HepG2 (cell line): ENCODE measurements around the gene HK2. TPM values are rescaled to one million over a fixed set of nuclear protein-coding genes. Genes with fewer than 3 reads are reported as not detected.
A peak's percentile ranks its signal among the peaks of the same experiment; 100 is the strongest.

Experiments
- CBX2 ChIP-seq, 2 experiments: fragments of 200-600 bp in 1 of 2; sonication (generic); formaldehyde crosslinking in 1 of 2; IDR thresholded peaks; 2 replicates each; pipeline versions ENCODE4 v1.7.0 to v1.8.1; 2018 to 2022; ENCODE audit warnings: low read depth in 2 of 2, low read length in 1 of 2, mild to moderate bottlenecking in 1 of 2, missing genetic modification reagents in 1 of 2
- ERF ChIP-seq: IDR thresholded peaks from 2 replicates; pipeline ENCODE4 v1.6.1; 2018; ENCODE audit warnings: missing biosample characterization, missing genetic modification reagents
- GFI1 ChIP-seq: sonication (generic); formaldehyde crosslinking; IDR thresholded peaks from 2 replicates; pipeline ENCODE4 v1.5.0; 2020; ENCODE audit warnings: missing genetic modification reagents, mild to moderate bottlenecking, borderline replicate concordance
- GZF1 ChIP-seq: sonication (generic); formaldehyde crosslinking; IDR thresholded peaks from 2 replicates; pipeline ENCODE4 v1.5.1; 2020; ENCODE audit warnings: mild to moderate bottlenecking, missing genetic modification reagents
- HNF1B ChIP-seq: sonication (generic); formaldehyde crosslinking; IDR thresholded peaks from 2 replicates; pipeline ENCODE4 v1.5.1; 2020; ENCODE audit warnings: mild to moderate bottlenecking, moderate library complexity, missing genetic modification reagents
- KDM5A ChIP-seq: fragments of 200-600 bp; sonication (generic); IDR thresholded peaks from 2 replicates; pipeline ENCODE4 v1.7.0; 2018; ENCODE audit warnings: antibody characterized with exemption, mild to moderate bottlenecking, low read length, borderline replicate concordance
- MLX ChIP-seq: IDR thresholded peaks from 2 replicates; pipeline ENCODE4 v1.6.1; 2016
- PRDM10 ChIP-seq: sonication (generic); formaldehyde crosslinking; IDR thresholded peaks from 2 replicates; pipeline ENCODE4 v1.4.0; 2020; ENCODE audit warnings: low read depth, missing genetic modification reagents
- RCOR2 ChIP-seq: IDR thresholded peaks from 2 replicates; pipeline ENCODE4 v1.6.1; 2016; ENCODE audit warnings: missing biosample characterization, missing genetic modification reagents
- SNRNP70 ChIP-seq: fragments of 200-400 bp; formaldehyde crosslinking; IDR thresholded peaks from 2 replicates; pipeline ENCODE4 v1.6.1; 2017; ENCODE audit warnings: mild to moderate bottlenecking, low read depth, low read length, moderate library complexity
- STAG1 ChIP-seq: sonication (generic); formaldehyde crosslinking; IDR thresholded peaks from 2 replicates; pipeline ENCODE4 v1.4.0; 2020; ENCODE audit warnings: missing genetic modification reagents
- YEATS2 ChIP-seq: sonication (generic); formaldehyde crosslinking; IDR thresholded peaks from 2 replicates; pipeline ENCODE4 v1.4.0; 2020; ENCODE audit warnings: missing genetic modification reagents, borderline replicate concordance
- ZMYM3 ChIP-seq: sonication (generic); formaldehyde crosslinking; IDR thresholded peaks from 2 replicates; pipeline ENCODE4 v1.5.1; 2020; ENCODE audit warnings: mild to moderate bottlenecking, missing genetic modification reagents
- ZNF337 ChIP-seq: sonication (generic); formaldehyde crosslinking; IDR thresholded peaks from 2 replicates; pipeline ENCODE4 v1.5.1; 2020; ENCODE audit warnings: missing genetic modification reagents, low read depth, mild to moderate bottlenecking, borderline replicate concordance
- polyA plus RNA-seq, 8 experiments: library from polyadenylated mRNA; depleted of rRNA in 3 of 8; stranded (reverse) in 7 of 8; unstranded in 1 of 8; fragments of >200 nt; fragmentation: Illumina TruSeq in 4 of 8; extraction: Trizol in 4 of 8; gene quantifications; 2 replicates each; pipeline versions ENCODE4 v1.2.1 to v1.2.3, GENCODE V29; 2011 to 2016; ENCODE audit warnings: low read depth in 4 of 8, missing spikeins in 1 of 8, mixed read lengths in 1 of 8; ENCODE audit not compliant: insufficient read depth in 1 of 8
- total RNA-seq, 5 experiments: library from RNA; depleted of rRNA; stranded (reverse); fragments of >200 nt; fragmentation: Illumina TruSeq; extraction: Trizol; gene quantifications; 2 replicates each; pipeline ENCODE4 v1.2.3, GENCODE V29; 2016; ENCODE audit warnings: low read depth in 1 of 5
- TF ChIP-seq, protein P1 (sequence below), 2 experiments: sonication (generic) in 1 of 2; formaldehyde crosslinking in 1 of 2; IDR thresholded peaks; 2 replicates each; pipeline versions ENCODE4 v1.4.0 to v1.6.1; 2018 to 2020; ENCODE audit warnings: missing genetic modification reagents in 2 of 2, borderline replicate concordance in 1 of 2, low read depth in 1 of 2, mild to moderate bottlenecking in 1 of 2, missing biosample characterization in 1 of 2
- TF ChIP-seq, protein P2 (sequence below): sonication (generic); formaldehyde crosslinking; IDR thresholded peaks from 2 replicates; pipeline ENCODE4 v1.8.0; 2022; ENCODE audit warnings: mild to moderate bottlenecking, missing genetic modification reagents
- TF ChIP-seq, protein P3 (sequence below): sonication (generic); formaldehyde crosslinking; IDR thresholded peaks from 2 replicates; pipeline ENCODE4 v1.8.1; 2023; ENCODE audit warnings: missing genetic modification reagents, mild to moderate bottlenecking, borderline replicate concordance

Gene HK2
- total and polyA plus RNA-seq, 2 of the 13 experiments (the other 11 are each of a cell fraction or from before 2014, with no cell fraction given), result 13.2 to 101 TPM

GRCh38 chr2:74816540-74817303 lies 17.2 kb upstream of the HK2 start (continued):
- TF ChIP-seq MLX (CRISPR knock-in tag), result 0 out of 2 replicates have a peak, but pooled peaks have one; percentile 23
- TF ChIP-seq YEATS2 (CRISPR knock-in tag), result peak; percentile 27; the same call in 1 of the 2 replicates
- TF ChIP-seq ZNF337 (CRISPR knock-in tag), result 0 out of 2 replicates have a peak, but pooled peaks have one; percentile 76
- TF ChIP-seq, protein P1, sequence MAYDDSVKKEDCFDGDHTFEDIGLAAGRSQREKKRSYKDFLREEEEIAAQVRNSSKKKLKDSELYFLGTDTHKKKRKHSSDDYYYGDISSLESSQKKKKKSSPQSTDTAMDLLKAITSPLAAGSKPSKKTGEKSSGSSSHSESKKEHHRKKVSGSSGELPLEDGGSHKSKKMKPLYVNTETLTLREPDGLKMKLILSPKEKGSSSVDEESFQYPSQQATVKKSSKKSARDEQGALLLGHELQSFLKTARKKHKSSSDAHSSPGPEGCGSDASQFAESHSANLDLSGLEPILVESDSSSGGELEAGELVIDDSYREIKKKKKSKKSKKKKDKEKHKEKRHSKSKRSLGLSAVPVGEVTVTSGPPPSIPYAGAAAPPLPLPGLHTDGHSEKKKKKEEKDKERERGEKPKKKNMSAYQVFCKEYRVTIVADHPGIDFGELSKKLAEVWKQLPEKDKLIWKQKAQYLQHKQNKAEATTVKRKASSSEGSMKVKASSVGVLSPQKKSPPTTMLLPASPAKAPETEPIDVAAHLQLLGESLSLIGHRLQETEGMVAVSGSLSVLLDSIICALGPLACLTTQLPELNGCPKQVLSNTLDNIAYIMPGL (CRISPR knock-in tag; IDR thresholded peaks at IDR 0.05; ENCODE audit: borderline replicate concordance in 1 of 2, low read depth in 1 of 2), result peak in 1 of 2 experiments; percentile 26; a peak in 1 of 4 replicates
- TF ChIP-seq STAG1 (CRISPR knock-in tag), result peak; percentile 15
- TF ChIP-seq RCOR2 (CRISPR knock-in tag), result no peak; the same call in 1 of the 2 replicates
- no peak for TF ChIP-seq CBX2 (IDR thresholded peaks at IDR 0.05; ENCODE audit: low read depth, low read length)
- TF ChIP-seq CBX2 (CRISPR knock-in tag; IDR thresholded peaks at IDR 0.05; ENCODE audit: low read depth), result peak; percentile 51; the same call in 1 of the 2 replicates
- TF ChIP-seq, protein P2, sequence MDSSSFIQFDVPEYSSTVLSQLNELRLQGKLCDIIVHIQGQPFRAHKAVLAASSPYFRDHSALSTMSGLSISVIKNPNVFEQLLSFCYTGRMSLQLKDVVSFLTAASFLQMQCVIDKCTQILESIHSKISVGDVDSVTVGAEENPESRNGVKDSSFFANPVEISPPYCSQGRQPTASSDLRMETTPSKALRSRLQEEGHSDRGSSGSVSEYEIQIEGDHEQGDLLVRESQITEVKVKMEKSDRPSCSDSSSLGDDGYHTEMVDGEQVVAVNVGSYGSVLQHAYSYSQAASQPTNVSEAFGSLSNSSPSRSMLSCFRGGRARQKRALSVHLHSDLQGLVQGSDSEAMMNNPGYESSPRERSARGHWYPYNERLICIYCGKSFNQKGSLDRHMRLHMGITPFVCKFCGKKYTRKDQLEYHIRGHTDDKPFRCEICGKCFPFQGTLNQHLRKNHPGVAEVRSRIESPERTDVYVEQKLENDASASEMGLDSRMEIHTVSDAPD (CRISPR knock-in tag), result peak; percentile 84; the same call in 1 of the 2 replicates
- peak; percentile 31; the same call in 1 of the 2 replicates for TF ChIP-seq ZMYM3
- peak; percentile 74; the same call in 1 of the 2 replicates for TF ChIP-seq HNF1B (CRISPR knock-in tag)
- peak; percentile 83 for TF ChIP-seq GFI1 (CRISPR knock-in tag)
- TF ChIP-seq ERF (CRISPR knock-in tag), result peak; percentile 74; the same call in 1 of the 2 replicates
- TF ChIP-seq SNRNP70, result no peak
- TF ChIP-seq, protein P3, sequence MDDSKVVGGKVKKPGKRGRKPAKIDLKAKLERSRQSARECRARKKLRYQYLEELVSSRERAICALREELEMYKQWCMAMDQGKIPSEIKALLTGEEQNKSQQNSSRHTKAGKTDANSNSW, result no peak
- TF ChIP-seq PRDM10 (CRISPR knock-in tag), result peak; percentile 44; the same call in 1 of the 2 replicates
- TF ChIP-seq KDM5A, result no peak
- peak; percentile 36; the same call in 1 of the 2 replicates for TF ChIP-seq GZF1 (CRISPR knock-in tag)
